Caco-2 (cell line): ENCODE data around the gene PHYHIPL. TPM values are rescaled to one million over a fixed set of nuclear protein-coding genes. Genes with fewer than 3 reads are reported as not detected.
"Not testable (repeated sequence)": the region's sequence is repeated elsewhere in the genome, so short reads cannot be mapped to it uniquely, and the experiment has no call there.

Experiments used
- BruUV-seq: library from RNA; stranded (reverse); fragments of 400-500 nt; replicated peaks from 2 replicates; lab custom pipeline; 2021; lab: Mats Ljungman, UMichigan
- CTCF ChIA-PET: fragments of 300-600 bp; sonication (Branson Sonifier 250); formaldehyde crosslinking; loops from one replicate; lab custom pipeline; 2022; ENCODE audit warnings: antibody characterized with exemption; lab: Charles Lee
- POLR2A ChIA-PET: fragments of 300-600 bp; sonication (Branson Sonifier 250); formaldehyde crosslinking; loops from one replicate; lab custom pipeline; 2022; ENCODE audit warnings: antibody characterized with exemption; lab: Charles Lee
- DNase-seq, 2 experiments: peaks; one replicate each; pipeline versions ENCODE4 v3.0.0 to v3.0.0-alpha.2; 2020 to 2022
- H3K27me3 ChIP-seq: replicated peaks from 2 replicates; pipeline ENCODE4 v1.6.0; 2011; ENCODE audit warnings: low read length; ENCODE audit not compliant: control insufficient read depth, insufficient read depth
- H3K36me3 ChIP-seq: 2 replicates; pipeline ENCODE4 v1.5.1; 2011; ENCODE audit warnings: low read length; ENCODE audit not compliant: control insufficient read depth, insufficient read depth
- H3K4me1 ChIP-seq: fragments of 250-450 bp; sonication (Bioruptor Pico); 2 replicates; pipeline ENCODE4 v1.5.1; 2020; ENCODE audit warnings: mild to moderate bottlenecking
- H3K4me3 ChIP-seq: 2 replicates; pipeline ENCODE4 v1.5.1; 2011; ENCODE audit warnings: low read depth, mild to moderate bottlenecking, control low read depth, low read length
- H3K9me3 ChIP-seq: fragments of 250-450 bp; sonication (Bioruptor Pico); 2 replicates; pipeline ENCODE4 v1.5.1; 2020; ENCODE audit warnings: mild to moderate bottlenecking, moderate library complexity
- H3K27ac Mint-ChIP-seq: one replicate; pipeline ENCODE4 v1.8.0; 2022; ENCODE audit warnings: mixed read lengths; ENCODE audit not compliant: unreplicated experiment
- H3K27me3 Mint-ChIP-seq: one replicate; pipeline ENCODE4 v1.8.0; 2022; ENCODE audit warnings: mixed read lengths; ENCODE audit not compliant: insufficient read depth, unreplicated experiment
- H3K36me3 Mint-ChIP-seq: one replicate; pipeline ENCODE4 v1.8.0; 2022; ENCODE audit warnings: mild to moderate bottlenecking, mixed read lengths; ENCODE audit not compliant: insufficient read depth, unreplicated experiment
- H3K4me1 Mint-ChIP-seq: one replicate; pipeline ENCODE4 v1.8.0; 2022; ENCODE audit warnings: low read depth, mixed read lengths; ENCODE audit not compliant: unreplicated experiment
- H3K4me3 Mint-ChIP-seq: one replicate; pipeline ENCODE4 v1.8.0; 2022; ENCODE audit warnings: mild to moderate bottlenecking, moderate library complexity, mixed read lengths; ENCODE audit not compliant: unreplicated experiment
- H3K9me3 Mint-ChIP-seq: one replicate; pipeline ENCODE4 v1.8.0; 2022; ENCODE audit warnings: mixed read lengths; ENCODE audit not compliant: unreplicated experiment
- CTCF ChIP-seq, 2 experiments: fragments of 200-600 bp in 1 of 2; IDR thresholded peaks; 1 replicate in 1 of 2; 2 replicates in 1 of 2; pipeline versions ENCODE4 v1.5.1 to v1.8.0; 2011 to 2022; ENCODE audit warnings: antibody characterized with exemption in 1 of 2, control low read depth in 1 of 2, inconsistent platforms in 1 of 2, low read depth in 1 of 2, low read length in 1 of 2, mild to moderate bottlenecking in 1 of 2, moderate library complexity in 1 of 2; ENCODE audit not compliant: insufficient read depth in 1 of 2, severe bottlenecking in 1 of 2, unreplicated experiment in 1 of 2
- intact Hi-C: fragments of 100-400 bp; cut with micrococcal nuclease; formaldehyde crosslinking; loops from one replicate; pipeline ENCODE4 v1.10.0; 2022; ENCODE audit not compliant: unreplicated experiment
- total RNA-seq: library from RNA; stranded (reverse); gene quantifications from 2 replicates; pipeline ENCODE4 v1.2.3, GENCODE V29; 2022

Gene PHYHIPL
- total RNA-seq, 1 experiment from 2014 or later = 48.1 TPM

DNA sequence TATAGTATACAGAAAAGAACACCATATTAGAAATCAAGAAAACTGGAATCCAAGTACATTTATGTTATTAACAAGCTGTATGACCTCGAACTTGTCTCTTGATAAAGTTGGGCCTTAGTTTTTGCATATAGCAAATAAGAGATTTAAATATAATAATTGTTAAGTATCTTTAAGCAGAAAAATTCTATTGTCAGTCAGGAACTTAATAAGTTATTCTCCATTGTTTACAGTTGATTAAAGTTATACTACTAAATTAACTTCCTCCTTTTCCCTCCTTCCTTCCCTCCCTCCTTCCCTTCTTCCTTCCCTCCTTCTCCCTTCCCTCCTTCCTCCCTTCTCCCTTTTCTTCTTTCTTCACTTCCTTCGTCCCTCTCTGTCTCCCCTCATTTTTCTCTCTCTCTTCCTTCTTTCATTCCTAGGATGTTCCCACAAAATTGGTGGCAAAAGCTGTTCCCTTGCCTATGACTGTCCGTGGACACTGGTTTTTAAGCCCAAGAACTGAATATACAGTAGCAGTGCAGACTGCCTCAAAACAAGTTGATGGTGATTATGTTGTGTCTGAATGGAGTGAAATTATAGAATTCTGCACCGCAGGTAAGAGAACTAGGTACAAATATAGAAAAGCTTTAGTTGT is 59.7 kb downstream of the PHYHIPL start:
- no peak for TF ChIP-seq CTCF (IDR thresholded peaks at IDR 0.05; ENCODE audit: insufficient read depth in 1 of 2, low read depth in 1 of 2, low read length in 1 of 2, severe bottlenecking in 1 of 2, unreplicated experiment in 1 of 2)
- no peak overlapping the region for H3K4me3 Mint-ChIP-seq
- intact Hi-C loops = no loop called here
- Histone ChIP-seq H3K27me3 (no peaks in the 10 kb centered on the region), H3K4me3 (no peak overlapping the region), H3K9me3 (no peaks in the 10 kb centered on the region; the same call in 1 of the 2 replicates), H3K4me1 (no peaks in the 10 kb centered on the region), H3K36me3 (peaks cover 3% of the 10 kb centered on the region; the same call in 1 of the 2 replicates)
- H3K27me3 Mint-ChIP-seq = no peaks in the 10 kb centered on the region
- ChIA-PET POLR2A (interaction anchor here (0.7 kb wide), 2 partner anchors 118 to 153 kb away, joined by 5 to 21 read pairs; no protein-coding TSS in a partner anchor), CTCF (no interaction called here)
- peaks cover 10% of the 10 kb centered on the region for H3K9me3 Mint-ChIP-seq
- peaks cover 8% of the 10 kb centered on the region for H3K4me1 Mint-ChIP-seq
- no TSS peak for BruUV-seq
- no peak overlapping the region for H3K27ac Mint-ChIP-seq
- DNase-seq = no peak
- peaks cover 24% of the 10 kb centered on the region for H3K36me3 Mint-ChIP-seq

DNA sequence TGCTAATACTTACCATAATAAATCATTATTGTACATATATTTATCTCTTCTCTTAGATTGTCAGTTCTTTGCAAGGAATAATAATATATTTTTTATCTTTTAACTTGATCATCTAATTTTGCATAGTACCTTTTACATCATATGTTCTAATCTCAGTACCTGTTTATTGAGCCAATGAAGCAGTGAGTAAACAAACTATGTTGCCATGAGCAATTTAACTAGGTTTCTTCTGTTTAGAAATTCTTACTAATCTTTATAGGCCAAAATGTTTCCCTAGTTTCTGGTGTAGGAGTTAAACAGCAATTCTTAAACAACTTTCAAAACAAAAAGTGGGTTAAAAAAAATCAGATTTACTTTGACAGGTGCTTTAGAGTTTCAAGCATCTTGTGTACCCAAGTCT is 61.3 kb downstream of the PHYHIPL start:
- H3K27me3 Mint-ChIP-seq = no peaks in the 10 kb centered on the region
- CTCF ChIA-PET = no interaction called here

DNA sequence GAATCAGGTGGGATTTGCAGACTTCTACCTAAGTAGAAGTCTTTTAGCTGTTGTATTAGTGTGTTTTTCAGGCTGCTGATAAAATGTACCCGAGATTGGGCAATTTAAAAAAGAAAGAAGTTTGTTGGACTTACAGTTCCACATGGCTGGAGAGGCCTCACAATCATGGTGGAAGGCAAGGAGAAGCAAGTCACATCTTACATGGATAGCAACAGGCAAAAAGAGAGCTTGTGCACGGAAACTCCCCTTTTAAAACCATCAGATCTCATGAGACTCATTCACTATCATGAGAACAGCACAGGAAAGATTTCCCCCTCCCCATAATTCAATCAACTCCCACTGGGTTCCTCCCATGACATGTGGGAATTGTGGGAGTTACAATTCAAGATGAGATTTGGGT is 62.7 kb downstream of the PHYHIPL start:
- H3K36me3 ChIP-seq, H3K27me3 ChIP-seq, intact Hi-C loops, H3K9me3 Mint-ChIP-seq, H3K27ac Mint-ChIP-seq, POLR2A ChIA-PET, H3K4me3 Mint-ChIP-seq, H3K4me1 ChIP-seq, BruUV-seq, DNase-seq, CTCF ChIA-PET, H3K9me3 ChIP-seq, H3K27me3 Mint-ChIP-seq, H3K4me3 ChIP-seq: not testable (repeated sequence)
- peaks cover 13% of the 10 kb centered on the region for H3K4me1 Mint-ChIP-seq
- peaks cover 54% of the 10 kb centered on the region for H3K36me3 Mint-ChIP-seq

More for the DNA sequence above, 61.3 kb downstream of the PHYHIPL start:
- Histone ChIP-seq H3K4me3 (no peak overlapping the region), H3K9me3 (no peaks in the 10 kb centered on the region; the same call in 1 of the 2 replicates), H3K4me1 (no peaks in the 10 kb centered on the region), H3K36me3 (peaks cover 7% of the 10 kb centered on the region; the same call in 1 of the 2 replicates), H3K27me3 (no peaks in the 10 kb centered on the region)
- Mint-ChIP-seq H3K4me1 (peaks cover 7% of the 10 kb centered on the region), H3K9me3 (peaks cover 10% of the 10 kb centered on the region), H3K27ac (no peak overlapping the region), H3K36me3 (peaks cover 40% of the 10 kb centered on the region), H3K4me3 (no peak overlapping the region)
- intact Hi-C loops = no loop called here
- no TSS peak for BruUV-seq
- POLR2A ChIA-PET = no interaction called here
- DNase-seq = no peak
- no peak for TF ChIP-seq CTCF (IDR thresholded peaks at IDR 0.05; ENCODE audit: insufficient read depth in 1 of 2, low read depth in 1 of 2, low read length in 1 of 2, severe bottlenecking in 1 of 2, unreplicated experiment in 1 of 2)
